SK-N-SH treated with all-trans-retinoic acid at 6 μM for 48 hours (cell line): ENCODE results near the gene THSD1.

Experiments
- ATAC-seq: fragments of 200-7000 bp; cut with Tn5 transposase; 3 replicates; pipeline ENCODE4 v1.9.1; 2020; ENCODE audit warnings: mild to moderate bottlenecking, moderate library complexity
- ARNTL ChIP-seq: fragments of 450-650 bp; formaldehyde crosslinking; IDR thresholded peaks from 2 replicates; pipeline ENCODE4 v1.5.0; 2020; ENCODE audit warnings: low read depth, mild to moderate bottlenecking, moderate library complexity, borderline replicate concordance
- BACH2 ChIP-seq: fragments of 250-450 bp; sonication (Bioruptor Pico); IDR thresholded peaks from 2 replicates; pipeline ENCODE4 v1.9.0; 2021; ENCODE audit warnings: mild to moderate bottlenecking, borderline replicate concordance
- GLIS3 ChIP-seq: fragments of 250-450 bp; sonication (Bioruptor Pico); IDR thresholded peaks from 2 replicates; pipeline ENCODE4 v1.5.0; 2020; ENCODE audit warnings: mild to moderate bottlenecking, moderate library complexity
- ISL1 ChIP-seq: fragments of 250-450 bp; sonication (Bioruptor Pico); IDR thresholded peaks from 2 replicates; pipeline ENCODE4 v2.1.2; 2022; ENCODE audit warnings: mild to moderate bottlenecking, moderate library complexity
- PATZ1 ChIP-seq: fragments of 250-450 bp; sonication (Bioruptor Pico); IDR thresholded peaks from 2 replicates; pipeline ENCODE4 v1.8.0; 2020; ENCODE audit warnings: mild to moderate bottlenecking, moderate library complexity, borderline replicate concordance
- POU6F1 ChIP-seq: fragments of 250-450 bp; sonication (Bioruptor Pico); IDR thresholded peaks from 2 replicates; pipeline ENCODE4 v1.8.0; 2021; ENCODE audit warnings: low read depth, mild to moderate bottlenecking, moderate library complexity, borderline replicate concordance
- PPARA ChIP-seq: fragments of 250-450 bp; sonication (Bioruptor Pico); IDR thresholded peaks from 2 replicates; pipeline ENCODE4 v1.5.0; 2020; ENCODE audit warnings: mild to moderate bottlenecking, borderline replicate concordance
- RARB ChIP-seq: fragments of 250-450 bp; sonication (Bioruptor Pico); IDR thresholded peaks from 2 replicates; pipeline ENCODE4 v1.8.0; 2021; ENCODE audit warnings: mild to moderate bottlenecking, moderate library complexity
- SNAI2 ChIP-seq: fragments of 250-450 bp; sonication (Bioruptor Pico); IDR thresholded peaks from 2 replicates; pipeline ENCODE4 v1.5.0; 2020; ENCODE audit warnings: mild to moderate bottlenecking, moderate library complexity
- TCF4 ChIP-seq: fragments of 250-450 bp; sonication (Bioruptor Pico); IDR thresholded peaks from 2 replicates; pipeline ENCODE4 v1.8.0; 2021; ENCODE audit warnings: mild to moderate bottlenecking, moderate library complexity, borderline replicate concordance
- TSHZ2 ChIP-seq: fragments of 250-450 bp; sonication (Bioruptor Pico); IDR thresholded peaks from 2 replicates; pipeline ENCODE4 v1.5.0; 2020; ENCODE audit warnings: mild to moderate bottlenecking, moderate library complexity
- ZC3H10 ChIP-seq: fragments of 250-450 bp; sonication (Bioruptor Pico); IDR thresholded peaks from 2 replicates; pipeline ENCODE4 v1.5.1; 2021; ENCODE audit warnings: mild to moderate bottlenecking, moderate library complexity
- ZFP3 ChIP-seq: fragments of 250-450 bp; sonication (Bioruptor Pico); IDR thresholded peaks from 2 replicates; pipeline ENCODE4 v1.5.0; 2020; ENCODE audit warnings: mild to moderate bottlenecking, moderate library complexity
- ZFP30 ChIP-seq: fragments of 450-650 bp; formaldehyde crosslinking; IDR thresholded peaks from 2 replicates; pipeline ENCODE4 v1.5.0; 2022; ENCODE audit warnings: mild to moderate bottlenecking, moderate library complexity
- ZNF565 ChIP-seq: fragments of 450-650 bp; formaldehyde crosslinking; conservative IDR thresholded peaks from 2 replicates; pipeline ENCODE4 v1.5.0; 2020; ENCODE audit warnings: low read depth, mild to moderate bottlenecking, moderate library complexity
- ZNF8 ChIP-seq: fragments of 450-650 bp; formaldehyde crosslinking; IDR thresholded peaks from 2 replicates; pipeline ENCODE4 v1.5.0; 2020; ENCODE audit warnings: mild to moderate bottlenecking, moderate library complexity

The THSD1 gene

GRCh38 chr13:52399046-52399445 lies 6.9 kb downstream of the THSD1 start (continued):
- TF ChIP-seq TCF4 = no peak
- TF ChIP-seq PPARA (CRISPR knock-in tag) = no peak

GRCh38 chr13:52395704-52396103 lies 10.3 kb downstream of the THSD1 start:
- TF ChIP-seq ZNF565 (CRISPR knock-in tag) = no peak
- TF ChIP-seq ISL1 (CRISPR knock-in tag) = no peak
- TF ChIP-seq RARB (CRISPR knock-in tag) = no peak
- no peak for TF ChIP-seq ARNTL (CRISPR knock-in tag)
- TF ChIP-seq GLIS3 (CRISPR knock-in tag) = no peak
- TF ChIP-seq ZNF8 (CRISPR knock-in tag) = no peak
- no peak for TF ChIP-seq SNAI2
- TF ChIP-seq TSHZ2 = no peak
- TF ChIP-seq PATZ1 = no peak
- no peak for TF ChIP-seq POU6F1 (CRISPR knock-in tag)
- TF ChIP-seq ZFP3 (CRISPR knock-in tag) = no peak
- TF ChIP-seq TCF4 = no peak
- no peak for ATAC-seq

- no peak for ATAC-seq
- TF ChIP-seq ZNF565 (CRISPR knock-in tag) (no peak), ISL1 (CRISPR knock-in tag) (no peak), ARNTL (CRISPR knock-in tag) (no peak), ZFP30 (CRISPR knock-in tag) (no peak), PATZ1 (no peak)
These were observed 11.4 kb downstream of the THSD1 start for GRCh38 chr13:52394586-52394985.

GRCh38 chr13:52393572-52394357 lies 12.2 kb downstream of the THSD1 start:
- no peak for ATAC-seq
- TF ChIP-seq BACH2 (CRISPR knock-in tag) = no peak
- TF ChIP-seq ZNF8 (CRISPR knock-in tag) = no peak
- TF ChIP-seq TSHZ2 = no peak
- no peak for TF ChIP-seq ZNF565 (CRISPR knock-in tag)
- no peak for TF ChIP-seq POU6F1 (CRISPR knock-in tag)
- no peak for TF ChIP-seq ZC3H10 (CRISPR knock-in tag)
